Stimulated activated CD4-positive, alpha-beta T cell treated with anti-CD3 and anti-CD28 coated beads, Interleukin-1b, Interleukin-23, amount 100 ng/mL, for 24 hours (primary cell): ENCODE results near the gene RNF38.
"Not testable (repeated sequence)": the region's sequence is repeated elsewhere in the genome, so short reads cannot be mapped to it uniquely, and the experiment has no call there.

Experiments
- DNase-seq, 4 experiments: peaks; one replicate each; pipeline ENCODE4 v3.0.0-alpha.2; 2020; ENCODE audit warnings: low read depth in 4 of 4, low spot score in 1 of 4

RNF38 gene

DNA sequence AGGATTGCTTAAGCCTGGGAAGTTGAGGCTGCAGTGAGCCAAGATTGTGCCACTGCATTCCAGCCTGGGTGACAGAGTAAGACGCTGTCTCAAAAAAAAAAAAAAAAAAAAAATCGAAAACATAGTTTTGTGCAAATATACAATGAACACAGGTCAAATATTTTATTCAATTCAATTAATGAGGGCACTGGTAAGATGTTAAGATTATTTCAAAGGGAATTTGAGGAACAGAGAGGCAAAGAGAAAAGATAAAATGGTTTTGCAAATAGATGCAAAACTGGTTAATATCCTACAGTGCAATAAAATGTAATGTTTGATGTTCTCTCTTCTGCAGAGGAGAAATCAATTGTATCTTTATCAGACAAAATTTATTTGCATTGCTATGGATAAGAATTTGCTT lies 102.3 kb downstream of the RNF38 start:
- no peak for DNase-seq

DNA sequence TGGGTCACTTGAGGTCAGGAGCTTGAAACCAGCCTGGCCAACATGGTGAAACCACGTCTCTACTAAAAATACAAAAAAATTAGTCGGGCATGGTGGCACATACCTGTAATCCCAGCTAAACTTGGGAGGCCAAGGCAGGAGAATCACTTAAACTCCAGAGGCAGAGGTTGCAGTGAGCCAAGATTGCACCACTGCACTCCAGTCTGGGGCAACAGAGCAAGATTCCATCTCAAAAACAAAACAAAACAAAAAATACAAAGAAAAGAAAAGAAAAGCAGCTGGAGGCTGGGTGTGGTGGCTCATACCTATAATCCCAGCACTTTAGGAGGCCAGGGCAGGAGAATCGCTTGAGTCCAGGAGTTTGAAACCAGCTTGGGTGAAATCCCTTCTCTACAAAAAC lies 105.1 kb downstream of the RNF38 start:
- not testable (repeated sequence) for DNase-seq

DNA sequence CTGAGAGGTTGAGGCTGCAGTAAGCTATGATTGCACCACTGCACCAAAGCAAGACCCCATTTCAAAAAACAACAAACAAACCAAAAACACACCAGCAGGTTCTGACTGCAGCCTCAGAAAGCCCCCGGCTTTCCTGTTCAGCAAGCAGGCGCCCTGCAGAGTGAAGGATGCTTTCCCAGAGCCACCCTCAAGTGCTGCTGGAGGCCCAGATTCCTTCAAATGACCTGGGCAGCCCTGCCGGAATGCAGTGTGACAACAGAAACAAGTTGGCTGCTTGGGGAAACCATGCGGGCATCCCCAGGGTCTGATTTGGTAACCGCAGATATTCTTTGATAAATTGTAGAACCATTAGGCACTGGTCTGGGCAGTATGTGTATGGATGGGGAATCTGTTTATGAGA lies 106.2 kb downstream of the RNF38 start:
- no peak for DNase-seq

DNA sequence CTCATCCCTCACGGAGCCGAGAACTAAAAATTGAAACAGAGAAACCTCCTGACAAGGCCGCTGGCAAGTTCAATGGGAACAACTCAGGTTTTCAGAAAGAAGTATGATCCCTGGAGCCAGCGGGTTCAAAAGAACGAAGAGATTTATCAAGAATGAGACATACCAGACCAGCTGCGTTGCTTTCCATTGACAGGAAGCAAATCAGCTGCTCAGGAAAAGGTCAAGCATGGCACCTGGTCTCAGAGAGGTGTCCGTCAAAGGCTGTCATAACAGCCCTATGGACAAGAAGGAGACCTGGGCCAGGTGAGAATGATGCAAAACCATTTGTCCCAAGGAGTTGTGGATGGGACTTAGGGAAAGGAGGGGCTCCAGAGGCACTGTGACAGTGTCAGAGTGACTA lies 106.9 kb downstream of the RNF38 start:
- no peak for DNase-seq

DNA sequence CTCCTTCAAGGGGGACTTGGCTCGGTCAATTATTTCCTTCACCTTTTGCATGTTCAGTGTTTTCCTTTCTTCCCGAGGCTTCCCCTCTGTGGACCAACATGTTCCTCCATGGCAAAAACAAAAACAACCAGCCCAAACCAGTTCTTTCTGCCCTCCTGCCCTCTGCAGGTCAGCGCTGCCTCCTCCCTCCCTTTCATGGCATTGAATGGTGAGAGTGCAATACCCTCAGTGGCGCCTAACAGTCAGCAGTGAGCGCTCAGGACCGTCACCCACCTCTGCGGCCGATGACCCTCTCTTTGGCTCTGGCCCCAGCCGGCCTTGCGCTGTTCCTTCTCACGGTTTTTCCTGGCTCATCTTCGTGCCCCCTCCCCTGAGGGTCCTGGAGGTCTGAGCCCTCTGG lies 107.4 kb downstream of the RNF38 start:
- no peak for DNase-seq

DNA sequence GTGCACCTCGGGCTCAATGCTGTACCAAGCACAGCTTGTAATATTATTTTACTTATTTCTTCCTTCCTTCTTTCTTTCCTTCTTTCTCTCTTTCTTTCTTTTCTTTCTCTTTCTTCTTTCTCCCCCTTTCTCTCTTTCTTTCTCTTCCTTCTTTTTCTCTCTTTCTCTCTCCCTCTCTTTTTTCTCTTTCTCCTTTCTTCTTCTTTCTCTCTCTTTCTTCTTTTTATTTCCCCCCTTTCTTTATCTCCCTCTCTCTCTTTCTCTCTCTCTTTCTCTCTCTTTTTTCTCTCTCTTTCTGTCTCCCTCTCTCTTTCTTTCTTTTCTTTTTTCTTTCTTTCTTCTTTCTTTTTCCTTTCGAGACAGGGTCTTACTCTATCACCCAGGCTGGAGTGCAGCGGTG lies 109.1 kb downstream of the RNF38 start:
- DNase-seq = no peak

DNA sequence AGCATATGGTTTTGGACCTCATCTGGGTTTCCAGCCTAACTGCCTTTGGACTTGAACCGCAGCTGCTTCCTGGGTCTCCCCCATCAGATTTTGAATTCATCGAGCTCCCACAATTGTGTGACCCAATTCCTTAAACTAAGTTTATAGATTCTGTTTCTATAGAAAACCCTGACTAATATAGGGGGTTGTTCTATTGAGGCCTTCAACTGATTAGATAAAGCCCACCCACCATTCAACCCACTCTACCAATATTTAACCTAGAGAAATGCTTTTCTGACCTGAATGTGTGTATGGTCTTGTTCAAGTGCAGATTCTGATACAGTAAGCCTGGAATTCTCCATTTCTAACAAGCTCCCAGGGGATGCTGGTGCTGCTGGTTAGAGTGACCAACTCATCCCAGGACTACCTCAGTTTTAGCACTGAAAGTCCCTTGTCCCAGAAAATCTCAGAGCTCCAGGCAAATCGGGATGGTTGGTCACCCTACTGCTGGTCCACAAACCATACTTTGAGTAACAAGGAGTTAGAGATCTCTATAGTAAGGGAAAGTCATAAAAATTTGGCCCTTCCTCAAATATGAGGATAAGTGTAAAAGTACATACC lies 110.1 kb downstream of the RNF38 start:
- DNase-seq = no peak

DNA sequence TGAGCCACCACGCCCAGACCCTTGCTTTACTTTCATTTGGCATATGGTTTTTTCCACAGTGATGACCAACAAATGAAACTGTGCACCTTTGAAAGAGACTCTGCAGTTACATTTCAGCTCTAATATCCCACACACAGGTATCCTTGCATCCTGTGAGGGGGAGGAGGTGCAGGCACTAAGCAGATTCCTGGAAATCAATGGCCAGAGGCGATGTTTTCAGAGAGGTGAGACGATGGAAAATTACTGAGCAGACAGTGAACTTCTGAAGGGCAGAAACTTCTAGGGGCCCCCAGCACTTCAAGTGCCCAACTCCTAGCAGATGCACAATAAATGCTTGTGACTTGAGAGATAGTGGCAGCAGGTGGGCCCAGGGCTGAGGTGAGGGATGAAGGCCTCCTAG lies 112.0 kb downstream of the RNF38 start:
- no peak for DNase-seq
